GM19438 (cell line): Measurements from ENCODE around the gene TMEM161A.
"Not testable (repeated sequence)": the region's sequence is repeated elsewhere in the genome, so short reads cannot be mapped to it uniquely, and the experiment has no call there.

Source experiments
- ATAC-seq: cut with Tn5 transposase; IDR thresholded peaks from one replicate; pipeline ENCODE4 v1.9.1; 2021; ENCODE audit warnings: low read depth; ENCODE audit not compliant: unreplicated experiment

Gene TMEM161A

DNA sequence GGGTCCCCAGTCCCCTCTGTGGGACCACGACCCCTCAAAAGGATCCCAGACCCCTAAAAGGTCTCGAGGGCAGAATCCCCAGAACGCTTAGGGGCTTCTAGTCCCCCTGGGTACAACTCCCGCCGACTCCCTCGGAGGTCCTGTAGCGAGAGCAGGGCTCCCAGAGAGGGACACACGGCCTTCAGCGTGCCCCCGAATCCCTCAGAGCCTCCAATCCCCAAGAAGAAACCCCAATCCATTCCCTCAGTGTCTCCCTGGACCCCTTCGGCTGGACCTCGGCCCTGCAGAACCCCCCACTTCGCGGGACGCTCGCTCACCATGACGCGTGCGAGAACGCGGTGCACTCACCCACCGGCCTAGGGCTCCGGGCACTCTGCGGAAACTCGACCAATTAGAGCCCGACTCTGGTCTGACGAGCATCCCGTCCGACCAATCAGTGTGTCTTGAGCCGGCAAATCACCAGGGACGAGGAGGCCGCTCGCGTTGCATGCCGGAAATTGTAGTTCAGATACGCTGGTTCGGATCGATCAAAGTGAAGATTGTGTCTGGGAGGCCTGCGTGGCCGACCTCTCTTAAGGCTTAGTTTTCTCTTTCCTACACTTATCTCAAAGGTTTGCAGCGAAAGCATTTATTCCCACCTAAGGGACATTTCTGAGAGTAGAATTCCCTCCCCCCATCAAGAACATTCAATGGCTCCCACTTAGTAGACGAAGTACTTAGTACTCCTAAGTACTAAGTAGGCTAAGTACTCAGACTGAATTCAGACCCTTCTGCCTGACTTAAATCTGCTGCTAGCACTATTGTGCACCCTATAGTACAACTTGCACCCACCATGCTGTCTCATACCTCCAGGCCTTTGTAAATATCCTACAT lies at the start of gene TMEM161A:
Gene TMEM161A (minus strand): TSS at position 370 of the 873 bp plus-strand sequence. CDS start 50 bp downstream, at position 320.
- ATAC-seq, result peak; percentile 93

DNA sequence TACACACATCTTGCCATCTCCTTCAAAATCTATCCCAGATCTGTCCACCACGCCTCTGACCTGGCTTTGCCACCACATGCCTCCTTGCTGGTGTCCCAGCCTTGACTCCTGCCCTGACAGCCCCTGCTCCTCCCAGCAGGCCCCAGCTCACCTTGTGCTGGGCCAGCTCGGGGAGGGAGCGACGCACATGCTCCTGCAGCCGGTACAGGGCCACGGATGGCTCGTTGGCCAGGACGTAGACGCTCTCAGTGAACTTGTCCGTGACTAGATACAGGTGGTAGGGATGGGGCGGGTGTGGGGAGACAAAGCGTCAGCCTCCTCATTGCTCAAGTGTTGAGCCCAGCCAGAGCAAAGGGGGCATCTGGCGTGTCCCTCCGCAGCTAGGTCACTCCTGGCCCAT lies 48.5 kb upstream of the TMEM161A start:
- ATAC-seq, result no peak

DNA sequence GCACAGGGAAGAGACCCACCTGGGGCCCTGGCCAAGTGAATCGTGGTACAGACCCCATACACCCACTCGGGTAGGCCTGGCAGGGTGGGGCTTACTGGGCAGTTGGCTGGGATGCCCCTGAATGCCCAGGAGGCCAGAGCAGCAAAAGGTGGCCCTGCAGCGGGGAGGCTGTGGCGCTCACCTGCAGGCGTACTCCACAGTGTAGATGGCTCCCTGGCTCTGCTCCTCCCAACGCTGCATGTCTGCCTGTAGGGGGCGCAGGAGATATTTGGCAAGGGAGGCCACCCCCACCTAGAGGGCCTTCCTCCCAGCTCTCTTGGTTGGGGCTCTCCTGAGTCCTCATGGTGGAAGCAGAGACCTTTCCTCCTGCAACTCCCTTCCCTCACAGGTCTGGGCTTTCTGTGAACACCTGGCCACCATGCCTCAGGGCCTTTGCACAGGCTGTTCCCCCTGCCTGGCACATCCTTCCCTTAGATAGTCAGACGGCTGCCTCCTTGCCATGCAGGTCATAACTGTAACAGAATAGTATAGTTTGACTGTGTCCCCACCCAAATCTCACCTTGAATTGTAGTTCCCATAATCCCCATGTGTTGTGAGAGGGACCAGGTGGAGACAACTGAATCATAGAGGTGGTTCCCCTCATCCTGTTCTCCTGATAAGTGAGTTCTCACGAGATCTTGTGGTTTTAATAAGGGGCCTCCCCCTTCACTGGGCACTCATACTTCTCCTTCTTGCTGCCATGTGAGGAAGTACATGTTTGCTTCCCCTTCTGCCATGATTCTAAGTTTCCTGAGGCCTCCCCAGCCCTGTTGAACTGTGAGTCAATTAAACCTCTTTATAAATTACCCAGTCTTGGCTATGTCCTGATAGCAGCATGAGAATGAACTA lies 47.8 kb upstream of the TMEM161A start:
- no peak for ATAC-seq

DNA sequence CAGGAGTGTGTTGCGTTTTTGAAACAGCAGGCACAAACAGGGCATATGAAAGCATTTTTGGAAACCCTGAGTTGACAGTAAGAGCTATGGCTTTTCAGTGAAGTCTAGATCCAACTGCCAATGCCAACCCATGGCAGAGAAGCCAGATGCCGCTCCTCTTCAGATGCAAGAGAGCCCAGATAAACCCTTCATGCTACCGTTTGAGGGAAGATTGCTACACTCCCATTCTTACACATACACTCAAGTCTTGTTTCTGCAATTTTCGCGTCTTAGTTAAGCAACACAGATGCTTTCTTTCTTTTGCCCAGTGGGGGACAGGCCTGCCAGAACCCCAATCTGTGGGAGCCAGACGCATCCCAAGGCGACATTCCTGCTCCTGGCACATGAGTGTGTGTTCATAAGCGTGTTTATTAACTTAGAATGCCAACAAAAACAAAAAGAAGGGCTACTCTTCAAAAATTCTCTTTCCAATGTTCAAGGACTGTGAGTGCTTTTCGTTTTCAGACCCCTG lies 43.3 kb upstream of the TMEM161A start:
- ATAC-seq, result no peak

DNA sequence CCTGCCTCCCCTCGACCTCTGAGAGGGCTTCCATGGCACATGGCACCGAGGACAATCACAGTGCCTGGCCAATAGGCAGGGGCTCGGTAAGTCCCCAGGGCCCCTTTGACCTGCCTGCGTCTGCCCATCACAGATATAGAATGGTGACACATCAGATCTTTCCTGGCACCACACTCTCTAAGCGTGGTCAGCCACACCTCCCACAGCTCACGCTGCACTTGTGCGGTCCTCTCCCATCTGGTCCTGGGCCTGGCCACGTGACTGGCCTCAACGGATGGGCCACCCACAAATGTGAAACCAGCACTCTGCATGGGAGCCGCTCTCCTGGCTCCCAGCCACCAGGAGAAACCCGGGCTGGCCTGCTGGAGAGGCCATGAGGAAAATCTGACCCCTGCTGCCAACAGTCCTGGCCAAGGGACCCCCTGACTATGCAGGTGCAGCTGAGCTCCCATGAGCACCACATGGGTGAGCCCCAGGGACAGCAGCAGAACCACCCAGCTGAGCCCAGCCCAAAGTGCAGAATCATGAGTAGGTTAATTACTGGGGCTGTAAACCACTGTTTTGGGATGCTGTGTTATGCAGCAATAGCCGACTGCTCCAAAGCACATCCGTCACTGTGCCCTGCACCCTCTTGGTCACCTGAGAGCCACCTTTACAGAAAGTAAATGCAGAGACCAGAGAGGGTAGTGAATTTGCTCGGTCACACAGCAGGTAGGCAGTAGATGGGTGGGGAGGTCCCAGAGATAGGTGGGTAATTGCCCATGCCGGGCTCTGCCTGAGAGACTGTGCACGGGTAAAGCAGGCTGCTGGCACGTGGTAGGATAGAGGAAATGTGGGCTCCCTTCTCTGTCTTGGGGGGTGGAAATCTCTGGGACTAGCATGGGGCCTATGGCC lies 41.5 kb upstream of the TMEM161A start:
- ATAC-seq, result no peak

DNA sequence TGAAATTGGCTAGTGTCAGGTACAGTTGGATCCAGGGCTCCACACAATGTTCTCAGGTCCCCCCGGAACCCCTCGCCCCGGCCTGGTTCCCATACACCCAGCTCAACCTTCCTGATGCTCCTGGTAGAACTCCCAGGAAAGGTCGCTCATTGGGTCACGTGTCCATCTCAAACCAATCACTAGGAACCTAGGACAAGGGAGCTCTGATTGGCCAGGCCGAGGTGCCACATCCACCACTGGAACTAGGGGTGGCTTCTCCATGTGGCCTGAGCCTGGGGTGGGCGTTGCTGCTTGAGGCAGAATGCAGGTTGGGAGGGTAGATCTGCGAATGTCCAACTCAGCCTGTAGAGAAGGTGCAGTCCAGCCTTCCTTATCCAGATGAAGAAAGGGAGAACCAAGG lies 38.7 kb upstream of the TMEM161A start:
- no peak for ATAC-seq

DNA sequence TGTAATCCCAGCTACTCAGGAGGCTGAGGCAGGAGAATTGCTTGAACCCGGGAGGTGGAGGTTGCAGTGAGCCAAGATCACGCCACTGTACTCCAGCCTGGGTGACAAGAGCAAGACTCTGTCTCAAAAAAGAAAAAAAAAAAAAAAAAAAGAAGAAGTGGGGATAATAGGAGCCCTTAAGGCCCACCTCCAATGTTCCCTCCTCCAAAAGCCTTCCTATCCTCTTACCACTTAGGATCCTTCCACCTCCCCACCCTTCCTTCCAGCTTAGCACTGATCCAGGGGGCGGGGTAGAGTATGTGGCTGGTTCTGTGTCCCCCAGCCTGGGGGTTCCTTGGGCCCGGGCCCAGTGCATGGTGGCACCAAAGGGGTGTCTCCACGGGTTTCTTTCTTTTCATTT lies 35.0 kb upstream of the TMEM161A start:
- not testable (repeated sequence) for ATAC-seq

DNA sequence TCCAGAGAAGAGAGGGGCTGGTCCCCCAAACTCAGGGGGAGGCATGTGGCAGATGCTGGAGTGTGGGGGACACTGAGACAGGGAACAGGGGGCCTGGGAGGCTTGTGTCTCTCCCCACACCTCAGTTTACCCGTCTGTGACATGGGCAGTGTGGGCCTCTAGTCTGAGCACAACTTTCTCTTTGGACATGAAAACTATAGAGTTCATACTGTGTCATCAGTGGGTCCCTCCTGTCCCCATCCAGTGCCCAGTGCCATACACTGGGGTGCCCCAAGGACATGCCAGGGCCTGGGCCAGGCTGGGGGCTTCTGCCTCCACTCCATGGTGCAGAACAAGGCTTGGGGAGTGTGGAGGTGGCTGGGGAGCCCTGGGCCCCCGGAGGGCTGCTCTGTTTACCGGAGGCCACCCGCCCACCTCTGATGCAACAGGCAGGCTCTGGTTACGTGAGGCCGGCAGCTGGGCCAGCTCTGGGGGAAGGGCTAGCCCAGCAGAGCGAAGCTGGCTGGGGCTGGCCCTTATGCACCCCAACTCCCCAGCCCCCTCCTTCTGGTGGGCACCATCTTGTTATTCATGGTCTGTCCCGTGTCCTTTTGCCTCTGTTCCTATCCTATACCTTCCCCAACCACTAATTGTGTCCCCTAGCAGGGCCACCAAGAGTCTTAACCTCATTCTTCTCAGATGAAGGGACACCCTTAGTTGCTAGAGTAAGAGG lies 33.7 kb upstream of the TMEM161A start:
- no peak for ATAC-seq

DNA sequence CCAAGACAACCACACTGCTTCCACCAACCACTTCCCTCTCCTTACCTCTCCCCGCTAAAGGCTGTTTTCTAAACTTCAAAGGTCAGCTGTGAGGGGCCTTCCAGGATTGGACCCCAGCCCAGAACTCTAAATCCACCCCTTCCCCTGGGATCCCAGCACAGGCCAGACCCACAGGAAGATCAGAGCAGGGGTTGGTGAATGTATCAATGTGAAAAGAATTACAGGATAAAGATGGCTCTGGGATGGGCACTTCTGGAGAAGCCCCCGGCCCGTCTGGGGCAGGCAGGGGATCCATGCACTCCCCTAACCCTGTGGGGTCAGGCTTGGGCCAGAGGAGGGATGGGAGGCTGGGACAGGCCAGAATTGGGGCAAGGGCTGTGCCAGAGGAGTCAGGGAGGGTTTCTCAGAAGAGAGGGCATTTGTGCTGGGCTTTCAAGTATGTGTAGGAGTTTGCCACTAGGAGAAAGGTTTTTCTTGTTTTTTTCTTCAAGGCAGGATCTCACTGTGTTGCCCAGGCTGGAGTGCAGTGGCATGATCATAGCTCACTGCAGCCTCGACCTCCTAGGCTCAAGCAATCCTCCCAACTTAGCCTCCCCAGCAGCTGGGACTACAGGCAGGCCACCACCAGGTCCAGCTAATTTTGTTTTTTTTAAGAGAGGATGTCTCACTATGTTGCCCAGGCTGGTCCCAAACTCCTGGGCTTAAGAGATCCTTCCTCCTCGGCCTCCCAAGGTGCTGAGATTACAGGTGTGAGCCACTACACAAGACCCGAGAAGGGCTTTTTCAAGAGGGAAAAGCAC lies 32.8 kb upstream of the TMEM161A start:
- ATAC-seq, result no peak

DNA sequence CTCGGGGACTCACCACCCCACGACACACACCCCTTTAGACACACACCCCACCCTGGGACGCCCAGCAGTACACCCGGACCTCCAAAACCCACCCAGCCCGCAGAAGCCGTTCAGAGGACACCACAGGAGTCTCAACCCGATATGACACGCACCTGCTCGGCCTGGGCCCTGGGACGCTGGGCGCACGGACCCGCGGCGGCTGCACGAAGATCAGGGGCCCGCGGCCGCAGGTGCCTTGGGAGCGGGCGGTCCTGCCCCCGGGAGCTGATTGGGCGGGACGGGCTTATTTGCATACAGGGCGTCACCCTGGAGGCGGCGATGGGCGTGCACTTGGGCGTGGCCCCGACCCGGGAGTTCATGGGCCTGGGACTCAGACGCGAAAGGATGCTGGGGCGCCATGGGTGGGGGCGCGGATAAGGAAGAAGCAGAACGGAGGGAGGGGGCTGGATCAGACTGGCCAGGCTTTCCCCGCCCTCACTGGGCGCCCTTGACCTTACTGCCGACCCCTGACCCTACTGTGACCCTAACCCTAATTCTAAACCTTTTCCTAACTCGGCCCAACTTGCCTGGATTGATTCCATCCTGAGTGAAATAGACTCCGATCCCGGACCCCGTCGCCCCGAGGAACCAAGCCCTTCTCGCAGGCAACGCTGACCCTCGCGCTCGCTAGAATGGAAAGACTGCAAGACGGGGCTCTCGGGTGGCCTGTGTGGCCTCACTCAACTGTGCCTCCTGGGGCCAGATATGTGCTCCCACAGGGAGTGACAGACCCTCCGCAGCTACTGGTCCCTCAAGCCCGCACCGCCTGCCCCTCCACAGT lies 32.0 kb upstream of the TMEM161A start, which contains the start of gene MEF2B:
Gene MEF2B (minus strand): TSS at position 211 of the 820 bp plus-strand sequence. CDS start 19,528 bp downstream, outside the sequence.
- peak; percentile 84 for ATAC-seq

DNA sequence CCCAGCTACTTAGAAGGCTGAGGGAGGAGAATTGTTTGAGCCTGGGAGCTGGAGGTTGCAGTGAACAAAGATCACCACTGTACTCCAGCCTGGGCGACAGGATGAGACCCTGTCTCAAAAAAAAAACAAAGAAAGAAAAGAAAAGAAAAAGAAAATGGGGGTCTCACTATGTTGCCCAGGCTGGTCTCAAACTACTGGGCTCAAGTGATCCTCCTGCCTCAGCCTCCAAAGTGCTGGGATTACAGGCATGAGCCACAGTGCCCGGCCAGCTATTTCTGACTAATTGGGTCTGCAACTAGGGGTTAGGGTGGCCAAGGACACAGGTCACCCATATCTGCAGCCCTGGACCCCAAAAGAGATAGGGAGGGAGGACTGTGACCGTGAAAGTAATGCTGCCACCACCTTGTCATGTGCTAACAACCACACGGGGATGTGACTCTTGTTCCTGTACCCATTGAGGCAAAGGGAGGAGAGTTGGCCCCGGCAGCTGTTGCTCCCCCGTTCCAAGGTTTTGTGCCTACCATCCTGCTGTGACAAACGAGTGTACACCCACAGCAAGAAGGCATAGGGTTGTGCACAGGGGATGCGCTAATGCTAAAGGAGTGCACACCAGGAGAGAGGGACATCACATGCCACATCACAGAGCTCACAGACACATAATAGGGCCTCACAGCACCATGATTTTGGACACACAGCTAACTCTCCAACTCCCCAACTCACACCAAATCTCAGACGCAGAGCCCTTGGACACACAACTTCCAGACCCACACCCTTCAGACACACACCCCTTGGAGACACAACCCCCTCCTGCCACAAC lies 31.2 kb upstream of the TMEM161A start:
- no peak for ATAC-seq

DNA sequence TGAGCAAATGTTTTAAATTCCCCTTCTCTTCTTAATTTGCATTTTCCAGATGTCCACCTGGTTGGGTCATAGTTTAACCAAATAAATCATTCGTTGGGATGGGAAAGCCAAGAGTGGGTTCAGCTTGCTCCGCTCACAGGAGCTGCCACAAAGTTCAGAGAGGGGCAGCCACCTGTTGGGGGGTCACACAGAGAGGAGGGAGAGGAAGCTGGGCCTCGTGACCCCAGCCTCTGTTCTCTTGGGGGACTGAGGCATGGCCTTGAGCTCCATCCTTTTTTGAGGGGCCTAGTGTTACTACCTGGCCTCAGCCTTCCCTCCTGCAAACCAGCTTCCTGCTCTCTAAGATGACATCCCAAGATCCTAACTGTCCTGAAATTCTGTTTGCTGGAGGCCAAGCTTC lies 29.3 kb upstream of the TMEM161A start:
- no peak for ATAC-seq

DNA sequence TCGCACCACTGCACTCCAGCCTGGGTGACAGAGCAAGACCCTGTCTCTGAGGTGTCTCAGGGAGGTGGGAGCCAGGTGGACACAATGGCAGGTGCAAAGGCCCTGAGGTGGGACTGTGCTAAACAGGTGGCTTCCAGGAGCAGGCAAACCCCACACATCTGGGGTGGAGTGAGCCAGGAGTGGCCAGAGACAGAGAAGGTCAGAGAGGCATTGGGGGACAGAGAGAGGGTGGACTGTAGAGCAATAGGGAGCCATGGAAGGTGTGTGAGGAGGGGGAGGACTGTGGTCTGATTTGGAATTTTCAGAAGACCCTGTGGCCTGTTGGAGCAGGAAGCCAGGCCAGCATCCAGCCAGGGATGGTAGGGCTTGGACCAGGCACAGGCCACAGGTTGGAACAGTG lies 27.1 kb upstream of the TMEM161A start:
- no peak for ATAC-seq

DNA sequence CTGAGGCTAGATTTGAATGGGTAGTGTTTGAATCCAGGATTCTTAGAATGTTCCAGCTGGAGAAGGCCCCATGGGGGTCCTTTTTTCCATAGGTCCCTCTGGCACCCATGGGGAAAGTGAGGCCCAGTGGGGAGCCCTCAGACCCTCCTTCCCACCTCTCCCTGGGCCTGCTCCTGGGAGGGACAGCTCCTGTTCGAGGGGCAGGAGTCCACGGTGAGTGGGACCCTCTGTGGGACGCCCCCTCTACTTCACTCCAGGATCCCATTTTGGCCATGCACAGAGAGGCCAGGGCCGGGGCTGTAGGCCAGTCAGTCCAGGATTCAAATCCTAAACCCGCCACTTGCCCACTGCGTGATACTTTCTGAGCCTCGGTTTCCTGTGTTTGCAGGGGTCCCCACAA lies 24.2 kb upstream of the TMEM161A start:
- ATAC-seq, result no peak

DNA sequence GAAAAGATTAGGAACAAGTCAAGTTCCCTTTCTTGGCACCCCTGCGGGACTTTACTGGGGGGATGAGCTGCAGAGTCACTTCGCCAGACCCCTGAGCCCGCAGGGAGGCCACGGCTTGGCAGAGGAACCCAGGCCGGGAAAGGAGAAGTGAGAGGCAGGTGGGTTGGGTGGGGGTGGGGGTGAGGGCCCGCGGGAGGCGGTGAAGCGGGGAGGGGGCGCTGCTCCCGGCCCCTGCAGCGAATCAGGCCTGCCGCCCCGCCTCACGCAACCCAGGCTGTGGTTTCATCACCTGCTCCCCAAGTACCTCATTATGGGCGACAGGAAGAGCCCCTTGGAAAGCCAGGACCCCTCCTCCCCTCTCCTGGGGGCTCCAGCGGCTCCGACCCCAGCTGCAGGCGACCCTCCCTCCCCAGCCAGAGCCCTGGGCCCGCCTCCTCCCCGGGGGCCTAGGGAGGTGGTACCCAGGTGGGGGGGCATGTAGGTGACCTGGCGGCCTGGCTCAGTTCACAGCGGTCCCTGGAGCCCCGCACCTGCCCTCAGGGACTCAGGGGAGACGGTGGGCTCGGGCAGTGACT lies 22.3 kb upstream of the TMEM161A start:
- no peak for ATAC-seq

DNA sequence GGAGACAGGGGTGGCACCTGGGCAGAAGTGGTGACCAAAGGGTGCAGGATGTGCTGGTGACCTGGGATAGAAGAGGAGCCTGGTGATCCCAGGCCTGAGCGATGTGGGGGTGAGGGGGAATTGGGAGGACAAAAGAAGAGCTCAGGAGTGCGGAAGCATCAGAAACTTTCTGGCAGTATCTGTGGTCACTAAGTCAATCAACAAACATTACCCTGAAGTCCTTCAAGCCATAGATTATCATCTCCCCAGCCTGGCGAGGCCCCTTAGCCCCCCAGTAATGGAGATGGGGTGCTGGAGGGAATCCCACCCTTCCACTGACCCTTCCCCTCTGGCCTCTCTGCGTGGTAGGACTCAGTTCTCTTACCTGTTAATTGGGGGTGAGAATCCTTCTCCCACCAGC lies 21.3 kb upstream of the TMEM161A start:
- no peak for ATAC-seq

DNA sequence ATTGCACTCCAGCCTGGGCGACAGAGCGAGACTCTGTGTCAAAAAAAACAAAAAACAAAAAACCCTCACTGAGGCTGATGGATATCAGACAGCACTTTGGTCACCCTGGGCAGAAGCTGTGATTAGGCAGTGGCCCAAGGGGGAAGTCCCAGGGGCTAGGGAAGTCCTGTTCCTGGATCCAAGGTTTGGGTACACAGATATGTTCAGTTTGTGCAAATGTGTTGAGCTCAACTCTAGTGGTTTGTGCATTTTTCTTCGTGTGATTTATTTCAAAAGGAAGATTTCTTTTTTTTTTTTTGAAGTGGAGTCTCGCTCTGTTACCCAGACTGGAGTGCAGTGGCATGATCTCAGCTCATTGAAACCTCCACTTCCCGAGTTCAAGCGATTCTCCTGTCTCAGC lies 19.5 kb upstream of the TMEM161A start:
- ATAC-seq, result no peak
